Lower leg skin (tissue), 4 donors: ENCODE data around the gene TFPI2. TPM values are rescaled to one million over a fixed set of nuclear protein-coding genes. Genes with fewer than 3 reads are reported as not detected.

Experiments used
- DNase-seq, 2 donors: peaks; one replicate each; pipeline ENCODE4 v3.0.0-alpha.2; 2019; ENCODE audit warnings: low spot score in 2 of 2
- H3K4me3 ChIP-seq: fragments of 200-600 bp; sonication (generic); 2 replicates; pipeline ENCODE4 v1.5.1; 2017; ENCODE audit warnings: mild to moderate bottlenecking, low read depth; ENCODE audit not compliant: poor library complexity, severe bottlenecking
- POLR2A ChIP-seq, 2 donors: fragments of 450-650 bp; IDR thresholded peaks; one replicate each; pipeline ENCODE4 v1.6.1; 2016 to 2017; ENCODE audit warnings: antibody characterized with exemption in 2 of 2, mild to moderate bottlenecking in 1 of 2, moderate library complexity in 1 of 2
- WGBS, 2 donors: methylation state at CpG; one replicate each; pipeline ENCODE4 v1.1.5; 2018; 5-methylcytosine and 5-hydroxymethylcytosine counted together
- intact Hi-C: fragments of 100-400 bp; cut with DNase I; formaldehyde crosslinking; loops from one replicate; pipeline ENCODE4 v1.15.0; 2023; ENCODE audit warnings: low total_unique reads
- total RNA-seq, 4 donors: library from RNA; depleted of rRNA; stranded (reverse); fragments of >200 nt; gene quantifications; one replicate each; pipeline ENCODE4 v1.1.0, GENCODE V29; 2016
- TF ChIP-seq, protein P1 (sequence below), 3 donors: fragments of 450-650 bp; IDR thresholded peaks; one replicate each; pipeline ENCODE4 v1.5.1; 2016; ENCODE audit warnings: antibody characterized with exemption in 3 of 3, mild to moderate bottlenecking in 3 of 3, moderate library complexity in 2 of 3

Gene TFPI2
- total RNA-seq, 4 donors from 2014 or later, result 0.12 to 4.2 (median 0.46) TPM; not detected in 1

DNA sequence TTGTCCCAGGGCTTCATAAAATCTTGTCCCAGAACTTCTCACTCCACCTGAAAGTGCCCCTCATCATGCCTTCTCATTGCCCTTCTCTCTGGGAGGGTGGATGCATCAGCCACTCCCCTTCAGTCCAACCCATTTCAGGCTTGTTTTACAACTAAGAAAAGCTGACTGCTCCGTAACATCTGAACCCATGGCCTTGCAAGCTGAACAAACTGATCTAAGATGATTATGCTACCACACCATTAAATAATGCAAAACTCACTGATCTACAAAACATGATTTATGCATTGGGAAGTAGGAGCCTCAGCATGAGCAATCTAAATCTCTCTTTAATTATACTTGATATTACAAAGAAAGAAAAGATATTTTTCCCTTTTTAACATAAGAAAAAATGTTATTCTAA lies 34.8 kb downstream of the TFPI2 start:
- 48 to 66% methylated on average over 1 of the region's 1 CpG for WGBS, 2 donors
- TF ChIP-seq, protein P1, sequence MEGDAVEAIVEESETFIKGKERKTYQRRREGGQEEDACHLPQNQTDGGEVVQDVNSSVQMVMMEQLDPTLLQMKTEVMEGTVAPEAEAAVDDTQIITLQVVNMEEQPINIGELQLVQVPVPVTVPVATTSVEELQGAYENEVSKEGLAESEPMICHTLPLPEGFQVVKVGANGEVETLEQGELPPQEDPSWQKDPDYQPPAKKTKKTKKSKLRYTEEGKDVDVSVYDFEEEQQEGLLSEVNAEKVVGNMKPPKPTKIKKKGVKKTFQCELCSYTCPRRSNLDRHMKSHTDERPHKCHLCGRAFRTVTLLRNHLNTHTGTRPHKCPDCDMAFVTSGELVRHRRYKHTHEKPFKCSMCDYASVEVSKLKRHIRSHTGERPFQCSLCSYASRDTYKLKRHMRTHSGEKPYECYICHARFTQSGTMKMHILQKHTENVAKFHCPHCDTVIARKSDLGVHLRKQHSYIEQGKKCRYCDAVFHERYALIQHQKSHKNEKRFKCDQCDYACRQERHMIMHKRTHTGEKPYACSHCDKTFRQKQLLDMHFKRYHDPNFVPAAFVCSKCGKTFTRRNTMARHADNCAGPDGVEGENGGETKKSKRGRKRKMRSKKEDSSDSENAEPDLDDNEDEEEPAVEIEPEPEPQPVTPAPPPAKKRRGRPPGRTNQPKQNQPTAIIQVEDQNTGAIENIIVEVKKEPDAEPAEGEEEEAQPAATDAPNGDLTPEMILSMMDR (IDR thresholded peaks at IDR 0.05), result no peak
- TF ChIP-seq POLR2A (IDR thresholded peaks at IDR 0.05), result no peak
- intact Hi-C loops, result no loop called here
- no peak for DNase-seq
- H3K4me3 ChIP-seq, result no peak overlapping the region

DNA sequence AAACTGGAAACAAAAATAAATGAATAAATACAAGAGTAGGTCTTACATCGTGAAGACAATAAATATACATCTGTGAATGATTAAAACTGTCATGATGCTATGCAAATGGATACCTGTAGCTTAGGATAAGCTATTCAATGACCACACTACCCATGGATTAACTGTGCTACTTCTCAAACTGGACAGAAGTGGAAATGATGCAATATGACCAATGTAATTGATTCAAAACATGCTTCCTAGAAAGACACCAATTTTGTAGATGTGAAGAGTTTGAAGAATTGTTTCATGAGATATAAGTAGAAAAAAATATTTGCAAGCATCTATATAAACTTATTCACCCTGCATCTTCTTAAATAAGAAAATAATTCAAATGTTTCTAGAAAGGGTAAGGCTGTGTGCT lies 36.1 kb downstream of the TFPI2 start:
- intact Hi-C loops, result no loop called here
- WGBS, 2 donors, result 76 to 88% methylated on average over 1 of the region's 1 CpG
- no peak overlapping the region for H3K4me3 ChIP-seq
- TF ChIP-seq POLR2A (IDR thresholded peaks at IDR 0.05), result no peak
- TF ChIP-seq, protein P1 (IDR thresholded peaks at IDR 0.05), result no peak
- no peak for DNase-seq

DNA sequence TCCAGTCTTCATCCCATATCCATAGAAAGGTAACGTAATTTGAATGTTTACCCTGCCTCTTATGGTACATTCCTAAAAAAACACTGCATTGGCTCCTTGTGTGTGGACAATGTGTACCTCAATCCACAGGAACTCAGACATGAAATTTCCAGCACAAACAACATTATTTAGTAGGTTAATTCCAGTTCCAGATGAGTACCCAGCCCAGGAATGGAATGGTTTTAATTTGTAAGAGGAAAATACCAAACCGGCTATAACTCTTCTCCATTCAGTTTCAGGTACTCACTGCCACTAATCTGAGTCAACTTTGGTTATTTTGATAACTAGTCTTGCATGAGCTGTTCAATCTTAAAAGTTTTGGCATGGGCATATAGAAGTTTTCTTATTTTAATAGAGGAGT lies 39.0 kb downstream of the TFPI2 start:
- intact Hi-C loops, result no loop called here
- DNase-seq, result no peak
- TF ChIP-seq, protein P1 (IDR thresholded peaks at IDR 0.05), result no peak
- no peak for TF ChIP-seq POLR2A (IDR thresholded peaks at IDR 0.05)
- H3K4me3 ChIP-seq, result no peak overlapping the region
- WGBS, 2 donors, result 87 to 88% methylated on average over 2 of the region's 2 CpGs

DNA sequence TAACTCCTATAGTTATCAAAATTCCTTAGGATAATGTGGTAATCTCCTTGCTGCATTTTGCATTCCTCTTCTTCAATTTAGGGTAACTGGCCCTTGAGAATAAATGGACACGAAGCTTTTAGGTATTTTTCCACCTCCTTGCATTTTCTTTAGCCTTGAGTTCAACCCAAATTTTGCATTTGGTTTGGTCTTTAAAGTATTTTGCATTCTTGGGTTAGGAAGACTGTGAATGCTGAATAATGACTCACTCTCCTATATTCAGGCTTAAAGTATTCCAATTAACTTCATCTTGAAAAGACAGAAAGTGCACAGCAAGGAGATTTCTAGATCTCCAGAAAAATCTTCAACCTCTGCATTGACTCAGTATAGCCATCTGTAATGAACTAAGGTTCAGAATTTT lies 47.3 kb downstream of the TFPI2 start:
- DNase-seq, result no peak
- 68% methylated on average over 1 of the region's 1 CpG for WGBS, 2 donors
- intact Hi-C loops, result no loop called here
- H3K4me3 ChIP-seq, result no peak overlapping the region
- TF ChIP-seq, protein P1 (IDR thresholded peaks at IDR 0.05), result no peak
- TF ChIP-seq POLR2A (IDR thresholded peaks at IDR 0.05), result no peak

DNA sequence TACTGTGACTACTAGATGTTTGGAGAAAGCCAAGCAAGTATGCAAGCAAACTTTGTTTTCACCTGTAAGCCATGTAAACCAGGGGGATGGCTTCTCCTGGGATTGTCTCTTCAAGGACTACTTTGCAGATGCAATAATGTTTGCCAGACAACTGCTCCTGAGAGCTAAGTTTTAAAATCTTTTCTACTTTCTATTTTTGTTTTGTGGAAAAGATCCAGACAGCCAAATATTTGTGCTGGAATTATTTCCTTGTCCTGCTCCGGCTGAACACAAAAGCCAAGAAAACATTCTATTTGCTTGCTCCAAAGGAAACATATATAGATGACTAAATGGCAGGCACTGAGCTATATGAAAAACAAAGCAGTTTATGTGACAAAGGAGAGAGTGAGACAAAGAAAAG lies 51.6 kb downstream of the TFPI2 start:
- TF ChIP-seq, protein P1 (IDR thresholded peaks at IDR 0.05), result no peak
- no peak for TF ChIP-seq POLR2A (IDR thresholded peaks at IDR 0.05)
- no peak overlapping the region for H3K4me3 ChIP-seq
- WGBS, 2 donors, result 40 to 41% methylated on average over 1 of the region's 1 CpG
- no peak for DNase-seq
- intact Hi-C loops, result no loop called here

DNA sequence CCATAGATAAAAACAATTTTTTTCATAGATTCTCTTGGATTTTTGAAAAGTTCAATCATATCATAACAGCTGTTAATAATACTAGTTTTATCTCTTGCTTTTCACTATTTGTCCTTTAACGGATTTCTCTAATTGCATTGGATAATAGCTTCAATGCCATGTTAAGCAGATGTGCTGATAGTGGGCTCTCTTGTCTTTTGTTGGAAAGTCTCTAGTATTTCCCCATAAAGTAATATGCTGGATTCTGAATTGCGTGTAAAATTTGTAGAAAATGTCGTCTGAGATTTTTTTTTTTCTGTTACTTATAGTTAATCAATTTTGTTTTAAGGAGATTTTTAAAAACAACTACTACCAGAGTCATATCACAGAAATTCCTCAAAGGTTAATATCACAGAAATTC lies 53.3 kb downstream of the TFPI2 start:
- DNase-seq, result no peak
- TF ChIP-seq, protein P1 (IDR thresholded peaks at IDR 0.05), result no peak
- no peak for TF ChIP-seq POLR2A (IDR thresholded peaks at IDR 0.05)
- intact Hi-C loops, result no loop called here
- WGBS, 2 donors, result 93% methylated on average over 3 of the region's 3 CpGs
- no peak overlapping the region for H3K4me3 ChIP-seq
